DOHH2 (cell line): ENCODE data around the gene ENTPD8.

Experiments
- H3F3A ChIP-seq: fragments of 200-600 bp; sonication (generic), shearing (Covaris generic); 2 replicates; pipeline ENCODE4 v1.6.0; 2016; ENCODE audit warnings: antibody characterized with exemption, mild to moderate bottlenecking; ENCODE audit not compliant: control insufficient read depth, insufficient read depth
- H3K27ac ChIP-seq: fragments of 200-600 bp; sonication (generic); 2 replicates; pipeline ENCODE4 v1.5.1; 2014; ENCODE audit warnings: low read depth, mild to moderate bottlenecking, low read length, moderate library complexity
- H3K27me3 ChIP-seq: fragments of 200-600 bp; sonication (generic); 2 replicates; pipeline ENCODE4 v1.6.1; 2014; ENCODE audit warnings: mild to moderate bottlenecking, low read length, mixed read lengths; ENCODE audit not compliant: control insufficient read depth
- H3K36me3 ChIP-seq: fragments of 200-600 bp; sonication (generic); 2 replicates; pipeline ENCODE4 v1.6.1; 2014; ENCODE audit warnings: mild to moderate bottlenecking, low read length, moderate library complexity, mixed read lengths; ENCODE audit not compliant: control insufficient read depth
- H3K4me1 ChIP-seq: fragments of 200-600 bp; sonication (generic); 2 replicates; pipeline ENCODE4 v1.6.1; 2014; ENCODE audit warnings: mild to moderate bottlenecking, low read length, mixed read lengths; ENCODE audit not compliant: control insufficient read depth
- H3K4me2 ChIP-seq: fragments of 200-600 bp; sonication (generic); 2 replicates; pipeline ENCODE4 v1.6.0; 2014; ENCODE audit warnings: mild to moderate bottlenecking, low read length, moderate library complexity
- H3K4me3 ChIP-seq: fragments of 200-600 bp; sonication (generic); 2 replicates; pipeline ENCODE4 v1.5.1; 2014; ENCODE audit warnings: mild to moderate bottlenecking, low read length, mixed read lengths
- H3K79me2 ChIP-seq: fragments of 200-600 bp; sonication (generic); 2 replicates; pipeline ENCODE4 v1.6.1; 2014; ENCODE audit warnings: mild to moderate bottlenecking, low read length, mixed read lengths; ENCODE audit not compliant: control insufficient read depth
- H3K9me2 ChIP-seq: fragments of 200-600 bp; sonication (generic); replicated peaks from 2 replicates; pipeline ENCODE4 v1.6.1; 2014; ENCODE audit warnings: mild to moderate bottlenecking, low read length, mixed read lengths; ENCODE audit not compliant: control insufficient read depth
- H3K9me3 ChIP-seq: fragments of 200-600 bp; sonication (generic); 2 replicates; pipeline ENCODE4 v1.6.1; 2014; ENCODE audit warnings: antibody characterized with exemption, low read length, mixed read lengths; ENCODE audit not compliant: control insufficient read depth, insufficient read depth
- H4K20me1 ChIP-seq: fragments of 200-600 bp; sonication (generic); 2 replicates; pipeline ENCODE4 v1.6.0; 2014; ENCODE audit warnings: low read depth, mild to moderate bottlenecking, antibody characterized with exemption, low read length, moderate library complexity; ENCODE audit not compliant: control insufficient read depth, insufficient read depth
- CTCF ChIP-seq: fragments of 200-600 bp; sonication (generic); IDR thresholded peaks from one replicate; pipeline ENCODE4 v1.5.1; 2014; ENCODE audit warnings: antibody characterized with exemption, mild to moderate bottlenecking, low read depth, low read length; ENCODE audit not compliant: poor library complexity, severe bottlenecking
- EZH2phosphoT487 ChIP-seq: fragments of 200-600 bp; sonication (generic); IDR thresholded peaks from 2 replicates; pipeline ENCODE4 v1.6.1; 2017; ENCODE audit warnings: borderline replicate concordance, mild to moderate bottlenecking, antibody characterized with exemption, low read length, moderate library complexity, mixed read lengths

Gene ENTPD8

GRCh38 chr9:137385061-137385655, 56.0 kb downstream of the ENTPD8 start:
- TF ChIP-seq CTCF, result no peak
- no peak for TF ChIP-seq EZH2phosphoT487
- Histone ChIP-seq H3K79me2 (no peaks in the 10 kb centered on the region), H3K27me3 (no peaks in the 10 kb centered on the region), H3K9me2 (no peaks in the 10 kb centered on the region), H3K9me3 (no peaks in the 10 kb centered on the region), H3K36me3 (no peaks in the 10 kb centered on the region), H3K27ac (no peak overlapping the region), H3K4me2 (no peak overlapping the region), H3K4me1 (no peaks in the 10 kb centered on the region), H4K20me1 (no peaks in the 10 kb centered on the region), H3F3A (no peaks in the 10 kb centered on the region), H3K4me3 (no peak overlapping the region)
